Measurements from ENCODE around the gene AKIP1. TPM values are rescaled to one million over a fixed set of nuclear protein-coding genes. Genes with fewer than 3 reads are reported as not detected.

Gene AKIP1
- total RNA-seq, 1 experiment from 2014 or later = 26.0 TPM

DNA sequence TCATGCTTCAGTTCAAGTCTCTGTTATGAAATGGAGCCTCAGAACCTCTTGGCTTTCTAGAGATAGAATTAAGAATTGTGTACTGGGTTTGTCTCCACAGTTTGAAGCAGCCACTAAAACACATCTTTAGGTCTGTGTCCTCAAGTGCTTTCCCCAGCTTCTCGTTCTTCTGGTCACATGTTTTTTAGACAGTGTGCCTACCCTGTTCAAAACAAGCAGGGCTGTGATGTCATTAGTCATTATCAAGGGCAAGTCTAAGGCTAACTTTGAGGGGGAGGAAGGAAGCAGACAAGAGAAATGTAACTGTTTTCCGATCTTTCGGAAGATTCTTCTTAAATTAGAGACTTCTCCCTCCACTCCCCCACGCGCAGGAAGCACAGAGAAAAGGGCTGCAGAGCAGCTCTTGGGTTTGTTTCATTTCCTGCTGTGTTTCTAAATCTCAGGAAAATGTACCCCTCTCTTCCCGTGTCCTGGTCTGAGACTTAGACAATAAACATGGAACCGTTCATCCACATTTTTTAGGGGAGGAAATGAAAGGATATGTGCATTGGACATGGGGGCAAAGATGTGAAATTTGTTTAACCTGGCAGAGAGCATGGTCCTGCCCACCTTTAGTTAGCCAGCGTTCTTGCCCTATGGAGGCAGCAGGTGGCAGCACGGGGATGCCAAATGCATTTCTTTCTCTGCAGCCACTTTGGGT lies 3.1 kb downstream of the AKIP1 start (continued):
- TF ChIP-seq, protein P1, sequence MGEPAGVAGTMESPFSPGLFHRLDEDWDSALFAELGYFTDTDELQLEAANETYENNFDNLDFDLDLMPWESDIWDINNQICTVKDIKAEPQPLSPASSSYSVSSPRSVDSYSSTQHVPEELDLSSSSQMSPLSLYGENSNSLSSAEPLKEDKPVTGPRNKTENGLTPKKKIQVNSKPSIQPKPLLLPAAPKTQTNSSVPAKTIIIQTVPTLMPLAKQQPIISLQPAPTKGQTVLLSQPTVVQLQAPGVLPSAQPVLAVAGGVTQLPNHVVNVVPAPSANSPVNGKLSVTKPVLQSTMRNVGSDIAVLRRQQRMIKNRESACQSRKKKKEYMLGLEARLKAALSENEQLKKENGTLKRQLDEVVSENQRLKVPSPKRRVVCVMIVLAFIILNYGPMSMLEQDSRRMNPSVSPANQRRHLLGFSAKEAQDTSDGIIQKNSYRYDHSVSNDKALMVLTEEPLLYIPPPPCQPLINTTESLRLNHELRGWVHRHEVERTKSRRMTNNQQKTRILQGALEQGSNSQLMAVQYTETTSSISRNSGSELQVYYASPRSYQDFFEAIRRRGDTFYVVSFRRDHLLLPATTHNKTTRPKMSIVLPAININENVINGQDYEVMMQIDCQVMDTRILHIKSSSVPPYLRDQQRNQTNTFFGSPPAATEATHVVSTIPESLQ (CRISPR knock-in tag; IDR thresholded peaks at IDR 0.05) = no peak
- TF ChIP-seq, protein P2, sequence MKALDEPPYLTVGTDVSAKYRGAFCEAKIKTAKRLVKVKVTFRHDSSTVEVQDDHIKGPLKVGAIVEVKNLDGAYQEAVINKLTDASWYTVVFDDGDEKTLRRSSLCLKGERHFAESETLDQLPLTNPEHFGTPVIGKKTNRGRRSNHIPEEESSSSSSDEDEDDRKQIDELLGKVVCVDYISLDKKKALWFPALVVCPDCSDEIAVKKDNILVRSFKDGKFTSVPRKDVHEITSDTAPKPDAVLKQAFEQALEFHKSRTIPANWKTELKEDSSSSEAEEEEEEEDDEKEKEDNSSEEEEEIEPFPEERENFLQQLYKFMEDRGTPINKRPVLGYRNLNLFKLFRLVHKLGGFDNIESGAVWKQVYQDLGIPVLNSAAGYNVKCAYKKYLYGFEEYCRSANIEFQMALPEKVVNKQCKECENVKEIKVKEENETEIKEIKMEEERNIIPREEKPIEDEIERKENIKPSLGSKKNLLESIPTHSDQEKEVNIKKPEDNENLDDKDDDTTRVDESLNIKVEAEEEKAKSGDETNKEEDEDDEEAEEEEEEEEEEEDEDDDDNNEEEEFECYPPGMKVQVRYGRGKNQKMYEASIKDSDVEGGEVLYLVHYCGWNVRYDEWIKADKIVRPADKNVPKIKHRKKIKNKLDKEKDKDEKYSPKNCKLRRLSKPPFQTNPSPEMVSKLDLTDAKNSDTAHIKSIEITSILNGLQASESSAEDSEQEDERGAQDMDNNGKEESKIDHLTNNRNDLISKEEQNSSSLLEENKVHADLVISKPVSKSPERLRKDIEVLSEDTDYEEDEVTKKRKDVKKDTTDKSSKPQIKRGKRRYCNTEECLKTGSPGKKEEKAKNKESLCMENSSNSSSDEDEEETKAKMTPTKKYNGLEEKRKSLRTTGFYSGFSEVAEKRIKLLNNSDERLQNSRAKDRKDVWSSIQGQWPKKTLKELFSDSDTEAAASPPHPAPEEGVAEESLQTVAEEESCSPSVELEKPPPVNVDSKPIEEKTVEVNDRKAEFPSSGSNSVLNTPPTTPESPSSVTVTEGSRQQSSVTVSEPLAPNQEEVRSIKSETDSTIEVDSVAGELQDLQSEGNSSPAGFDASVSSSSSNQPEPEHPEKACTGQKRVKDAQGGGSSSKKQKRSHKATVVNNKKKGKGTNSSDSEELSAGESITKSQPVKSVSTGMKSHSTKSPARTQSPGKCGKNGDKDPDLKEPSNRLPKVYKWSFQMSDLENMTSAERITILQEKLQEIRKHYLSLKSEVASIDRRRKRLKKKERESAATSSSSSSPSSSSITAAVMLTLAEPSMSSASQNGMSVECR (CRISPR knock-in tag; IDR thresholded peaks at IDR 0.05; ENCODE audit: borderline replicate concordance) = no peak
- TF ChIP-seq CBFB (CRISPR knock-in tag; IDR thresholded peaks at IDR 0.05; ENCODE audit: low read depth) = no peak
- no peak for TF ChIP-seq USF2 (CRISPR knock-in tag; IDR thresholded peaks at IDR 0.05)
- TF ChIP-seq NR3C1 (CRISPR knock-in tag; conservative IDR thresholded peaks at IDR 0.05; ENCODE audit: low read depth) = no peak
- TF ChIP-seq SMAD3 (CRISPR knock-in tag; IDR thresholded peaks at IDR 0.05; ENCODE audit: borderline replicate concordance) = no peak

- peaks cover 36% of the 10 kb centered on the region for H3K4me1 Mint-ChIP-seq
- CTCF ChIA-PET = interaction anchor here (0.9 to 9.1 kb wide), 8 partner anchors 11 to 592 kb away, joined by 3 to 110 read pairs (median 4); no protein-coding TSS in a partner anchor
- no peaks in the 10 kb centered on the region for H3K9me3 Mint-ChIP-seq
- DNase-seq (ENCODE audit: low spot score) (no peak), ATAC-seq (no peak)
- H3K27ac Mint-ChIP-seq = no peak overlapping the region
- POLR2A ChIA-PET = no interaction called here
- no peak for TF ChIP-seq ESRRA (CRISPR knock-in tag; IDR thresholded peaks at IDR 0.05; ENCODE audit: borderline replicate concordance)
- TF ChIP-seq ZNF138 (CRISPR knock-in tag; conservative IDR thresholded peaks at IDR 0.05) = no peak
- TF ChIP-seq JUN (CRISPR knock-in tag; IDR thresholded peaks at IDR 0.05) = no peak
- no peak for TF ChIP-seq FOXP1 (CRISPR knock-in tag; IDR thresholded peaks at IDR 0.05; ENCODE audit: borderline replicate concordance)
- no peak for TF ChIP-seq TEAD4 (CRISPR knock-in tag; IDR thresholded peaks at IDR 0.05)
- TF ChIP-seq NFE2L1 (CRISPR knock-in tag; IDR thresholded peaks at IDR 0.05) = no peak
- no peak for TF ChIP-seq TP53 (CRISPR knock-in tag; IDR thresholded peaks at IDR 0.05)
- no peak for TF ChIP-seq ATF3 (CRISPR knock-in tag; conservative IDR thresholded peaks at IDR 0.05)
- TF ChIP-seq CREB1 (CRISPR knock-in tag; IDR thresholded peaks at IDR 0.05) = no peak
- TF ChIP-seq ZNF121 (CRISPR knock-in tag; IDR thresholded peaks at IDR 0.05) = no peak
- no peak for TF ChIP-seq IRF1 (CRISPR knock-in tag; IDR thresholded peaks at IDR 0.05)
- TF ChIP-seq, protein P3, sequence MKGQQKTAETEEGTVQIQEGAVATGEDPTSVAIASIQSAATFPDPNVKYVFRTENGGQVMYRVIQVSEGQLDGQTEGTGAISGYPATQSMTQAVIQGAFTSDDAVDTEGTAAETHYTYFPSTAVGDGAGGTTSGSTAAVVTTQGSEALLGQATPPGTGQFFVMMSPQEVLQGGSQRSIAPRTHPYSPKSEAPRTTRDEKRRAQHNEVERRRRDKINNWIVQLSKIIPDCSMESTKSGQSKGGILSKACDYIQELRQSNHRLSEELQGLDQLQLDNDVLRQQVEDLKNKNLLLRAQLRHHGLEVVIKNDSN (CRISPR knock-in tag; IDR thresholded peaks at IDR 0.05) = no peak
- TF ChIP-seq ZSCAN18 (CRISPR knock-in tag; IDR thresholded peaks at IDR 0.05) = no peak
- TF ChIP-seq SOX15 (CRISPR knock-in tag; IDR thresholded peaks at IDR 0.05) = no peak
- TF ChIP-seq ZNF317 (CRISPR knock-in tag; IDR thresholded peaks at IDR 0.05; ENCODE audit: borderline replicate concordance, low read depth) = no peak
- no peak for TF ChIP-seq MYBL2 (CRISPR knock-in tag; IDR thresholded peaks at IDR 0.05)
- TF ChIP-seq GABPB1 (CRISPR knock-in tag; IDR thresholded peaks at IDR 0.05) = no peak
- no peak for TF ChIP-seq NFYB (CRISPR knock-in tag; conservative IDR thresholded peaks at IDR 0.05; ENCODE audit: low read depth)
- no peak overlapping the region for H3K4me3 Mint-ChIP-seq
- H3K36me3 Mint-ChIP-seq = peaks cover 42% of the 10 kb centered on the region
- H3K27me3 Mint-ChIP-seq (ENCODE audit: low read depth) = peaks cover 7% of the 10 kb centered on the region
Observed at GRCh38 chr11:8914661-8915018, 3.7 kb downstream of the AKIP1 start.
